Measurements from ENCODE around the gene NUDCD3. TPM values are rescaled to one million over a fixed set of nuclear protein-coding genes. Genes with fewer than 3 reads are reported as not detected.

NUDCD3 gene
- total and polyA plus RNA-seq, 2 of the 8 experiments (the other 6 are each of a cell fraction or from before 2014, with no cell fraction given): 35.2 to 93.7 TPM

DNA sequence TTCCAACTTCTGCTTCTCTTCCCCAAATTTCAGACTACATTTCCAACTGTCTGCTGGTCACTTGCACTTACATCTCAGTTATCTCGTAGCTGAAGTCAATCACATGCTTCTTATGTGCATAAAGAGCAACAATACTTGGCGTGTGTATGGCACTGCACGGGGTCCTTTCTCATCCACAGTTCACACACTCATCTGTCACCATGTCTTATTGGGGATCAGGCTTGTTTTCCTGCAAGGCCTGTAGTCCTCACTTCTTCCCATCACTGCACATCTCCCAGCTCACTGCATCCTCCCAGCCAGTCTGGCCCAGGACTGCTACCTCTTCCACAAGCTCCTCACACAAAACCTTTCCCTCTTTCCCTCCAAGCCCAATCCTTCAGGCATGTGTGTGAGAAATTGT lies 35.3 kb downstream of the NUDCD3 start (continued):
- TF ChIP-seq, protein P1, sequence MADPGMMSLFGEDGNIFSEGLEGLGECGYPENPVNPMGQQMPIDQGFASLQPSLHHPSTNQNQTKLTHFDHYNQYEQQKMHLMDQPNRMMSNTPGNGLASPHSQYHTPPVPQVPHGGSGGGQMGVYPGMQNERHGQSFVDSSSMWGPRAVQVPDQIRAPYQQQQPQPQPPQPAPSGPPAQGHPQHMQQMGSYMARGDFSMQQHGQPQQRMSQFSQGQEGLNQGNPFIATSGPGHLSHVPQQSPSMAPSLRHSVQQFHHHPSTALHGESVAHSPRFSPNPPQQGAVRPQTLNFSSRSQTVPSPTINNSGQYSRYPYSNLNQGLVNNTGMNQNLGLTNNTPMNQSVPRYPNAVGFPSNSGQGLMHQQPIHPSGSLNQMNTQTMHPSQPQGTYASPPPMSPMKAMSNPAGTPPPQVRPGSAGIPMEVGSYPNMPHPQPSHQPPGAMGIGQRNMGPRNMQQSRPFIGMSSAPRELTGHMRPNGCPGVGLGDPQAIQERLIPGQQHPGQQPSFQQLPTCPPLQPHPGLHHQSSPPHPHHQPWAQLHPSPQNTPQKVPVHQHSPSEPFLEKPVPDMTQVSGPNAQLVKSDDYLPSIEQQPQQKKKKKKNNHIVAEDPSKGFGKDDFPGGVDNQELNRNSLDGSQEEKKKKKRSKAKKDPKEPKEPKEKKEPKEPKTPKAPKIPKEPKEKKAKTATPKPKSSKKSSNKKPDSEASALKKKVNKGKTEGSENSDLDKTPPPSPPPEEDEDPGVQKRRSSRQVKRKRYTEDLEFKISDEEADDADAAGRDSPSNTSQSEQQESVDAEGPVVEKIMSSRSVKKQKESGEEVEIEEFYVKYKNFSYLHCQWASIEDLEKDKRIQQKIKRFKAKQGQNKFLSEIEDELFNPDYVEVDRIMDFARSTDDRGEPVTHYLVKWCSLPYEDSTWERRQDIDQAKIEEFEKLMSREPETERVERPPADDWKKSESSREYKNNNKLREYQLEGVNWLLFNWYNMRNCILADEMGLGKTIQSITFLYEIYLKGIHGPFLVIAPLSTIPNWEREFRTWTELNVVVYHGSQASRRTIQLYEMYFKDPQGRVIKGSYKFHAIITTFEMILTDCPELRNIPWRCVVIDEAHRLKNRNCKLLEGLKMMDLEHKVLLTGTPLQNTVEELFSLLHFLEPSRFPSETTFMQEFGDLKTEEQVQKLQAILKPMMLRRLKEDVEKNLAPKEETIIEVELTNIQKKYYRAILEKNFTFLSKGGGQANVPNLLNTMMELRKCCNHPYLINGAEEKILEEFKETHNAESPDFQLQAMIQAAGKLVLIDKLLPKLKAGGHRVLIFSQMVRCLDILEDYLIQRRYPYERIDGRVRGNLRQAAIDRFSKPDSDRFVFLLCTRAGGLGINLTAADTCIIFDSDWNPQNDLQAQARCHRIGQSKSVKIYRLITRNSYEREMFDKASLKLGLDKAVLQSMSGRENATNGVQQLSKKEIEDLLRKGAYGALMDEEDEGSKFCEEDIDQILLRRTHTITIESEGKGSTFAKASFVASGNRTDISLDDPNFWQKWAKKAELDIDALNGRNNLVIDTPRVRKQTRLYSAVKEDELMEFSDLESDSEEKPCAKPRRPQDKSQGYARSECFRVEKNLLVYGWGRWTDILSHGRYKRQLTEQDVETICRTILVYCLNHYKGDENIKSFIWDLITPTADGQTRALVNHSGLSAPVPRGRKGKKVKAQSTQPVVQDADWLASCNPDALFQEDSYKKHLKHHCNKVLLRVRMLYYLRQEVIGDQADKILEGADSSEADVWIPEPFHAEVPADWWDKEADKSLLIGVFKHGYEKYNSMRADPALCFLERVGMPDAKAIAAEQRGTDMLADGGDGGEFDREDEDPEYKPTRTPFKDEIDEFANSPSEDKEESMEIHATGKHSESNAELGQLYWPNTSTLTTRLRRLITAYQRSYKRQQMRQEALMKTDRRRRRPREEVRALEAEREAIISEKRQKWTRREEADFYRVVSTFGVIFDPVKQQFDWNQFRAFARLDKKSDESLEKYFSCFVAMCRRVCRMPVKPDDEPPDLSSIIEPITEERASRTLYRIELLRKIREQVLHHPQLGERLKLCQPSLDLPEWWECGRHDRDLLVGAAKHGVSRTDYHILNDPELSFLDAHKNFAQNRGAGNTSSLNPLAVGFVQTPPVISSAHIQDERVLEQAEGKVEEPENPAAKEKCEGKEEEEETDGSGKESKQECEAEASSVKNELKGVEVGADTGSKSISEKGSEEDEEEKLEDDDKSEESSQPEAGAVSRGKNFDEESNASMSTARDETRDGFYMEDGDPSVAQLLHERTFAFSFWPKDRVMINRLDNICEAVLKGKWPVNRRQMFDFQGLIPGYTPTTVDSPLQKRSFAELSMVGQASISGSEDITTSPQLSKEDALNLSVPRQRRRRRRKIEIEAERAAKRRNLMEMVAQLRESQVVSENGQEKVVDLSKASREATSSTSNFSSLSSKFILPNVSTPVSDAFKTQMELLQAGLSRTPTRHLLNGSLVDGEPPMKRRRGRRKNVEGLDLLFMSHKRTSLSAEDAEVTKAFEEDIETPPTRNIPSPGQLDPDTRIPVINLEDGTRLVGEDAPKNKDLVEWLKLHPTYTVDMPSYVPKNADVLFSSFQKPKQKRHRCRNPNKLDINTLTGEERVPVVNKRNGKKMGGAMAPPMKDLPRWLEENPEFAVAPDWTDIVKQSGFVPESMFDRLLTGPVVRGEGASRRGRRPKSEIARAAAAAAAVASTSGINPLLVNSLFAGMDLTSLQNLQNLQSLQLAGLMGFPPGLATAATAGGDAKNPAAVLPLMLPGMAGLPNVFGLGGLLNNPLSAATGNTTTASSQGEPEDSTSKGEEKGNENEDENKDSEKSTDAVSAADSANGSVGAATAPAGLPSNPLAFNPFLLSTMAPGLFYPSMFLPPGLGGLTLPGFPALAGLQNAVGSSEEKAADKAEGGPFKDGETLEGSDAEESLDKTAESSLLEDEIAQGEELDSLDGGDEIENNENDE (IDR thresholded peaks at IDR 0.05; ENCODE audit: insufficient replicate concordance, low read length): no peak
- no peak for TF ChIP-seq SIX5 (IDR thresholded peaks at IDR 0.05; ENCODE audit: low read depth, low read length)
- TF ChIP-seq, protein P2, sequence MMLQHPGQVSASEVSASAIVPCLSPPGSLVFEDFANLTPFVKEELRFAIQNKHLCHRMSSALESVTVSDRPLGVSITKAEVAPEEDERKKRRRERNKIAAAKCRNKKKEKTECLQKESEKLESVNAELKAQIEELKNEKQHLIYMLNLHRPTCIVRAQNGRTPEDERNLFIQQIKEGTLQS (IDR thresholded peaks at IDR 0.05; ENCODE audit: insufficient read depth, low read depth, low read length): no peak
- TF ChIP-seq KDM4A (IDR thresholded peaks at IDR 0.05; ENCODE audit: low read depth, low read length, severe bottlenecking): no peak
- TF ChIP-seq TCF12 (IDR thresholded peaks at IDR 0.05; ENCODE audit: low read depth, low read length): no peak
- no peak for TF ChIP-seq YY1 (IDR thresholded peaks at IDR 0.05; ENCODE audit: low read depth, low read length)
- TF ChIP-seq HDAC2 (IDR thresholded peaks at IDR 0.05; ENCODE audit: borderline replicate concordance in 1 of 2, low read depth in 2 of 2, low read length in 2 of 2): no peak
- no peak for TF ChIP-seq RBBP5 (IDR thresholded peaks at IDR 0.05; ENCODE audit: borderline replicate concordance, low read depth, low read length)
- no peak for TF ChIP-seq KDM5A (IDR thresholded peaks at IDR 0.05; ENCODE audit: low read length)

All from H1 (cell line).